GM12878 (cell line): Measurements from ENCODE around the gene LMX1B. TPM values are rescaled to one million over a fixed set of nuclear protein-coding genes. Genes with fewer than 3 reads are reported as not detected.

Experiments used
- ATAC-seq: fragments of 200-7000 bp; cut with Tn5 transposase; 3 replicates; pipeline ENCODE4 v1.9.1; 2020; ENCODE audit warnings: mild to moderate bottlenecking, moderate library complexity
- BruUV-seq: library from RNA; stranded (reverse); fragments of 400-500 nt; replicated peaks from 2 replicates; lab custom pipeline; 2021; lab: Mats Ljungman, UMichigan
- CTCF ChIA-PET: fragments of 300-600 bp; sonication (Branson Sonifier 250); formaldehyde crosslinking; extraction: SDS; loops from one replicate; lab custom pipeline; 2021; ENCODE audit warnings: inconsistent platforms; lab: Yijun Ruan, JAX
- POLR2A ChIA-PET: fragments of 350-600 bp; formaldehyde crosslinking; extraction: SDS; loops from one replicate; lab custom pipeline; 2021; ENCODE audit warnings: inconsistent platforms; lab: Charles Lee
- RAD21 ChIA-PET: fragments of 300-600 bp; sonication (Branson Sonifier 250); formaldehyde crosslinking; loops from one replicate; lab custom pipeline; 2023; ENCODE audit warnings: antibody characterized with exemption; ENCODE audit not compliant: unreplicated experiment; lab: Charles Lee
- SMC1A ChIA-PET: fragments of 300-600 bp; sonication (Branson Sonifier 250); formaldehyde crosslinking; loops from one replicate; lab custom pipeline; 2023; ENCODE audit not compliant: unreplicated experiment, uncharacterized antibody; lab: Charles Lee
- DNase-seq: peaks from one replicate; pipeline ENCODE4 v3.0.0-alpha.2; 2011; ENCODE audit warnings: low read depth, low spot score
- FAIRE-seq: peaks from 3 replicates; lab custom pipeline; 2011; peaks lifted over from hg19 to GRCh38; lab: Jason Lieb, UNC
- H2AFZ ChIP-seq: 2 replicates; pipeline ENCODE4 v1.6.0; 2011; ENCODE audit warnings: low read depth, low read length, control low read depth; ENCODE audit not compliant: control insufficient read depth
- H3K27ac ChIP-seq: 2 replicates; pipeline ENCODE4 v1.5.1; 2011; ENCODE audit warnings: control low read depth; ENCODE audit not compliant: control insufficient read depth, insufficient read depth
- H3K27me3 ChIP-seq, 2 experiments: replicated peaks in 1 of 2; 2 replicates each; pipeline versions ENCODE4 v1.6.0 to v1.6.1; 2011; ENCODE audit warnings: low read length in 1 of 2; ENCODE audit not compliant: control insufficient read depth in 2 of 2, insufficient read depth in 2 of 2
- H3K36me3 ChIP-seq, 2 experiments: 2 replicates each; pipeline ENCODE4 v1.5.1; 2011; ENCODE audit warnings: low read length in 1 of 2; ENCODE audit not compliant: control insufficient read depth in 2 of 2, insufficient read depth in 2 of 2
- H3K4me1 ChIP-seq: 2 replicates; pipeline ENCODE4 v1.6.1; 2011; ENCODE audit warnings: mild to moderate bottlenecking, low read length, moderate library complexity, mixed read lengths; ENCODE audit not compliant: control insufficient read depth, insufficient read depth
- H3K4me2 ChIP-seq: 2 replicates; pipeline ENCODE4 v1.6.0; 2011; ENCODE audit warnings: control low read depth; ENCODE audit not compliant: control insufficient read depth, insufficient read depth
- H3K4me3 ChIP-seq: fragments of 200-600 bp; sonication (generic); 2 replicates; pipeline ENCODE4 v1.5.1; 2016
- H3K79me2 ChIP-seq: 2 replicates; pipeline ENCODE4 v1.6.0; 2011; ENCODE audit warnings: low read length; ENCODE audit not compliant: control insufficient read depth, insufficient read depth
- H3K9ac ChIP-seq: 2 replicates; pipeline ENCODE4 v1.8.0; 2011; ENCODE audit warnings: low read length, control low read depth, mixed read lengths; ENCODE audit not compliant: control insufficient read depth, insufficient read depth
- H3K9me3 ChIP-seq: replicated peaks from 3 replicates; pipeline ENCODE4 v1.5.1; 2011; ENCODE audit warnings: mild to moderate bottlenecking, low read length; ENCODE audit not compliant: control insufficient read depth, insufficient read depth
- H4K20me1 ChIP-seq: 2 replicates; pipeline ENCODE4 v1.6.0; 2011; ENCODE audit not compliant: control insufficient read depth, insufficient read depth
- ATF7 ChIP-seq: fragments of 450-650 bp; IDR thresholded peaks from 2 replicates; pipeline ENCODE4 v1.6.1; 2016; ENCODE audit warnings: low read depth, mild to moderate bottlenecking
- BCL11A ChIP-seq: IDR thresholded peaks from 2 replicates; pipeline ENCODE4 v1.6.1; 2011; ENCODE audit warnings: low read depth, low read length
- BMI1 ChIP-seq: fragments of 450-650 bp; IDR thresholded peaks from 2 replicates; pipeline ENCODE4 v1.6.1; 2016; ENCODE audit warnings: mild to moderate bottlenecking, moderate library complexity, borderline replicate concordance
- CHD4 ChIP-seq: fragments of 200-600 bp; sonication (generic); IDR thresholded peaks from 2 replicates; pipeline ENCODE4 v1.6.1; 2016; ENCODE audit warnings: mild to moderate bottlenecking
- DPF2 ChIP-seq: fragments of 450-650 bp; IDR thresholded peaks from 2 replicates; pipeline ENCODE4 v1.6.1; 2017; ENCODE audit warnings: mild to moderate bottlenecking
- EP300 ChIP-seq, 2 experiments: fragments of 150-350 bp in 1 of 2; IDR thresholded peaks; 2 replicates each; pipeline ENCODE4 v1.6.1; 2011 to 2012; ENCODE audit warnings: low read depth in 2 of 2, low read length in 2 of 2, borderline replicate concordance in 1 of 2, improper control_type of control experiment in 1 of 2, inconsistent platforms in 1 of 2; ENCODE audit not compliant: control insufficient read depth in 1 of 2
- ESRRA ChIP-seq: IDR thresholded peaks from 2 replicates; pipeline ENCODE4 v1.6.1; 2012; ENCODE audit warnings: mild to moderate bottlenecking, low read length, improper control_type of control experiment
- ETV6 ChIP-seq, 2 experiments: fragments of 450-650 bp in 1 of 2; IDR thresholded peaks in 1 of 2; conservative IDR thresholded peaks in 1 of 2; 2 replicates each; pipeline ENCODE4 v1.6.1; 2014; ENCODE audit warnings: antibody characterized with exemption in 1 of 2, borderline replicate concordance in 1 of 2, low read depth in 1 of 2, mild to moderate bottlenecking in 1 of 2, moderate library complexity in 1 of 2
- JUNB ChIP-seq: IDR thresholded peaks from 2 replicates; pipeline ENCODE4 v1.6.1; 2016; ENCODE audit warnings: antibody characterized with exemption, mild to moderate bottlenecking
- RAD51 ChIP-seq: fragments of 450-650 bp; IDR thresholded peaks from 2 replicates; pipeline ENCODE4 v1.6.1; 2016; ENCODE audit warnings: moderate library complexity, mild to moderate bottlenecking, inconsistent platforms
- SIX5 ChIP-seq: IDR thresholded peaks from 2 replicates; pipeline ENCODE4 v1.6.1; 2011; ENCODE audit warnings: mild to moderate bottlenecking, low read depth, low read length, moderate library complexity; ENCODE audit not compliant: severe bottlenecking
- STAT3 ChIP-seq: IDR thresholded peaks from 2 replicates; pipeline ENCODE4 v1.6.1; 2011; ENCODE audit warnings: low read depth, low read length, improper control_type of control experiment
- SUPT20H ChIP-seq: IDR thresholded peaks from 2 replicates; pipeline ENCODE4 v1.6.1; 2011; ENCODE audit warnings: low read depth, mild to moderate bottlenecking, low read length, moderate library complexity, borderline replicate concordance; ENCODE audit not compliant: control insufficient read depth
- SUZ12 ChIP-seq: fragments of 200-600 bp; sonication (generic); IDR thresholded peaks from one replicate; pipeline ENCODE4 v1.6.1; 2018; ENCODE audit warnings: antibody characterized with exemption, mild to moderate bottlenecking; ENCODE audit not compliant: unreplicated experiment
- TBL1XR1 ChIP-seq: IDR thresholded peaks from 2 replicates; pipeline ENCODE4 v1.6.1; 2012; ENCODE audit warnings: low read depth, low read length, improper control_type of control experiment
- WGBS: methylation state at CpG from one replicate; pipeline ENCODE4 v1.1.6; 2016; ENCODE audit warnings: low lambda C conversion rate; ENCODE audit not compliant: insufficient replicate concordance, insufficient coverage; ENCODE audit errors: missing lambda C conversion rate; 5-methylcytosine and 5-hydroxymethylcytosine counted together
- in situ Hi-C: fragments of 300-500 bp; cut with MboI; formaldehyde crosslinking; loops from 9 replicates; pipeline ENCODE4 v1.14.3; 2018; ENCODE audit warnings: mixed read lengths
- intact Hi-C: fragments of 100-400 bp; cut with micrococcal nuclease; formaldehyde crosslinking; loops from one replicate; pipeline ENCODE4 v1.14.2; 2022; ENCODE audit not compliant: unreplicated experiment
- polyA plus RNA-seq, 11 experiments: library from polyadenylated mRNA; depleted of rRNA in 4 of 11; unstranded in 6 of 11; stranded (reverse) in 5 of 11; fragments of >200 nt; fragmentation: Nextera tagmentation in 4 of 11; fragmentation: Illumina TruSeq in 1 of 11; extraction: Ambion mirVana in 4 of 11; extraction: Trizol in 1 of 11; gene quantifications; 1 replicate in 1 of 11; 2 replicates in 10 of 11; pipeline versions ENCODE4 v1.2.1 to v1.2.3, GENCODE V29; 2011 to 2016; ENCODE audit warnings: inconsistent platforms in 2 of 11, missing spikeins in 2 of 11, low read depth in 1 of 11
- total RNA-seq, 4 experiments: library from RNA; depleted of rRNA in 3 of 4; stranded (reverse); fragments of >200 nt in 3 of 4; fragmentation: Illumina TruSeq in 1 of 4; extraction: Trizol in 1 of 4; gene quantifications; 2 replicates each; pipeline versions ENCODE4 v1.2.1 to v1.2.3, GENCODE V29; 2013 to 2021
- TF ChIP-seq, protein P1 (sequence below): fragments of 450-650 bp; IDR thresholded peaks from 2 replicates; pipeline ENCODE4 v1.6.1; 2018; ENCODE audit warnings: borderline replicate concordance, mild to moderate bottlenecking; ENCODE audit not compliant: partially characterized antibody

The LMX1B gene
- total and polyA plus RNA-seq, 10 of the 15 experiments (the other 5 are each of a cell fraction or from before 2014, with no cell fraction given), result not detected

GRCh38 chr9:126688617-126689016, 74.9 kb downstream of the LMX1B start (continued):
- TF ChIP-seq BMI1 (no peak), TBL1XR1 (no peak), SUZ12 (no peak), SIX5 (no peak), EP300 (IDR thresholded peaks at IDR 0.05; ENCODE audit: borderline replicate concordance in 1 of 2, control insufficient read depth in 1 of 2, low read depth in 2 of 2, low read length in 2 of 2) (no peak)

- intact Hi-C loops, result no loop called here
- FAIRE-seq, result no peak
- TF ChIP-seq JUNB, result no peak
- no peak for TF ChIP-seq STAT3
- TF ChIP-seq ATF7, result no peak
- TF ChIP-seq ESRRA, result no peak
- TF ChIP-seq BCL11A, result no peak
- TF ChIP-seq DPF2, result no peak
- no peak for TF ChIP-seq RAD51
- TF ChIP-seq SUPT20H, result no peak
- no peak for TF ChIP-seq ETV6 (conservative IDR thresholded peaks at IDR 0.05 in 1 of 2, IDR thresholded peaks at IDR 0.05 in 1 of 2; ENCODE audit: borderline replicate concordance in 1 of 2, low read depth in 1 of 2)
- no peak for TF ChIP-seq CHD4
- TF ChIP-seq, protein P1, sequence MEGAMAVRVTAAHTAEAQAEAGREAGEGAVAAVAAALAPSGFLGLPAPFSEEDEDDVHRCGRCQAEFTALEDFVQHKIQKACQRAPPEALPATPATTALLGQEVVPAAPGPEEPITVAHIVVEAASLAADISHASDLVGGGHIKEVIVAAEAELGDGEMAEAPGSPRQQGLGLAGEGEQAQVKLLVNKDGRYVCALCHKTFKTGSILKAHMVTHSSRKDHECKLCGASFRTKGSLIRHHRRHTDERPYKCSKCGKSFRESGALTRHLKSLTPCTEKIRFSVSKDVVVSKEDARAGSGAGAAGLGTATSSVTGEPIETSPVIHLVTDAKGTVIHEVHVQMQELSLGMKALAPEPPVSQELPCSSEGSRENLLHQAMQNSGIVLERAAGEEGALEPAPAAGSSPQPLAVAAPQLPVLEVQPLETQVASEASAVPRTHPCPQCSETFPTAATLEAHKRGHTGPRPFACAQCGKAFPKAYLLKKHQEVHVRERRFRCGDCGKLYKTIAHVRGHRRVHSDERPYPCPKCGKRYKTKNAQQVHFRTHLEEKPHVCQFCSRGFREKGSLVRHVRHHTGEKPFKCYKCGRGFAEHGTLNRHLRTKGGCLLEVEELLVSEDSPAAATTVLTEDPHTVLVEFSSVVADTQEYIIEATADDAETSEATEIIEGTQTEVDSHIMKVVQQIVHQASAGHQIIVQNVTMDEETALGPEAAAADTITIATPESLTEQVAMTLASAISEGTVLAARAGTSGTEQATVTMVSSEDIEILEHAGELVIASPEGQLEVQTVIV, result no peak
- no peak for DNase-seq
- H3K27ac ChIP-seq, result no peak overlapping the region
- WGBS, result 40% methylated on average over 24 of the region's 24 CpGs
- in situ Hi-C loops, result no loop called here
- SMC1A ChIA-PET, result interaction anchor here (1.3 kb wide), 1 partner anchor 11 kb away, joined by 4 read pairs; no protein-coding TSS in a partner anchor
- no peaks in the 10 kb centered on the region for H3K9me3 ChIP-seq
- H2AFZ ChIP-seq, result no peak overlapping the region
- H3K9ac ChIP-seq, result no peak overlapping the region
- BruUV-seq, result no TSS peak
- no peak for ATAC-seq
- H3K4me3 ChIP-seq, result no peak overlapping the region
- RAD21 ChIA-PET, result no interaction called here
- CTCF ChIA-PET, result interaction anchor here (1.3 to 2.9 kb wide), 5 partner anchors 11 to 92 kb away, joined by 3 to 18 read pairs (median 9); no protein-coding TSS in a partner anchor
- no peaks in the 10 kb centered on the region for H4K20me1 ChIP-seq
- H3K36me3 ChIP-seq, result no peaks in the 10 kb centered on the region
- POLR2A ChIA-PET, result no interaction called here
- H3K79me2 ChIP-seq, result no peaks in the 10 kb centered on the region
- H3K4me1 ChIP-seq, result no peaks in the 10 kb centered on the region
- peaks cover 7% of the 10 kb centered on the region in 2 experiments for H3K27me3 ChIP-seq
- no peak overlapping the region for H3K4me2 ChIP-seq
Measured at GRCh38 chr9:126689027-126689825, 75.5 kb downstream of the LMX1B start.
